Nephron (organoid): ENCODE results near the gene GRAMD1B.

Experiments
- H3K27ac Mint-ChIP-seq, 3 experiments: 2 replicates each; pipeline ENCODE4 v1.8.0; 2020; ENCODE audit warnings: mixed read lengths in 3 of 3, mild to moderate bottlenecking in 2 of 3, moderate library complexity in 1 of 3
- H3K27me3 Mint-ChIP-seq: 2 replicates; pipeline ENCODE4 v1.8.0; 2021; ENCODE audit warnings: low read depth, mild to moderate bottlenecking, moderate library complexity, mixed read lengths
- H3K36me3 Mint-ChIP-seq: 2 replicates; pipeline ENCODE4 v1.8.0; 2020; ENCODE audit warnings: low read depth, mixed read lengths
- H3K4me1 Mint-ChIP-seq: 2 replicates; pipeline ENCODE4 v1.8.0; 2020; ENCODE audit warnings: mixed read lengths
- H3K4me3 Mint-ChIP-seq, 3 experiments: 2 replicates each; pipeline ENCODE4 v1.8.0; 2020; ENCODE audit warnings: mild to moderate bottlenecking in 3 of 3, mixed read lengths in 3 of 3, moderate library complexity in 2 of 3
- H3K9me3 Mint-ChIP-seq: 2 replicates; pipeline ENCODE4 v1.8.0; 2020; ENCODE audit warnings: mixed read lengths
- TF ChIP-seq, protein P1 (sequence below), 3 experiments: fragments of 200-600 bp; sonication (generic); IDR thresholded peaks; one replicate each; pipeline ENCODE4 v1.5.0; 2021; ENCODE audit warnings: antibody characterized with exemption in 3 of 3; ENCODE audit not compliant: unreplicated experiment in 3 of 3

Gene GRAMD1B

DNA sequence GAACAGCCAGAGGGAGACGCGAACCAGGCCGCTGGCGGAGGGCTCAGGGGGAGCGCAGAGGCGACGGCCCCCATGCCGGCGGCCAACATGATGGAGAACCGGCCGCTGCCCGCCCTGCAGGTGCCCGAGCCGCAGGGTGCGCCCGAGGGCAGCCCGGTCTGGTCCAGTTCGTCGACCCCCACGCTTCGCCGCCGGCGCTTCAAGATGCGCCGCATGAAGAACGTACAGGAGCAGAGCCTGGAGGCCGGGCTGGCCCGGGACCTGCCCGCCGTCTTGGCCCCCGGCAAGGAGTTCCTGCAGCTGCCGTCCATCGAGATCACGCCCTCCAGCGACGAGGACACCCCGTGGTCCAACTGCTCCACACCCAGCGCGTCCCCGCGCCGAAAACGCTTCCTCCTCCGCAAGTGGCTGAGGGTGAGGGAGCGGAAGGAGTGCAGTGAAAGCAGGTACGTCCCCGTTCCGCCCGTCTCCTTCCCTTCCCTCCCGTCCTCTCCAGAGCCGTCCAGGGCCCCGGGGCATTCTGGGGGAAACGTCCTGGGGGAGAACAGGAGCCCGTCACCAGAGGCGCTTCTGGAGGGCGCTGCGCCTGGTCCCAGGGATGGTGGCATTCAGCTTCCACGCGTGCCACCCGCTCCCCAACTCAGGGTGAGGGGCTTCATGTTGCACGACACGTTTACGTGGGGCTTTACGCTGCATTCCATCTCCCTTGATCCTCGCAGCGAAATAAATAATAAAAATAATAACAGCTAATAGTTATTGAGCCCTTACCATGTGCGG lies 840 bp downstream of the GRAMD1B start:
- Mint-ChIP-seq H3K27ac (peak overlapping the region; percentile 27 to 72 (median 36)), H3K27me3 (peaks cover 12% of the 10 kb centered on the region), H3K4me1 (peaks cover 63% of the 10 kb centered on the region), H3K36me3 (no peaks in the 10 kb centered on the region), H3K4me3 (peak overlapping the region; percentile 92 to 98 (median 92)), H3K9me3 (no peaks in the 10 kb centered on the region)
- TF ChIP-seq, protein P1, sequence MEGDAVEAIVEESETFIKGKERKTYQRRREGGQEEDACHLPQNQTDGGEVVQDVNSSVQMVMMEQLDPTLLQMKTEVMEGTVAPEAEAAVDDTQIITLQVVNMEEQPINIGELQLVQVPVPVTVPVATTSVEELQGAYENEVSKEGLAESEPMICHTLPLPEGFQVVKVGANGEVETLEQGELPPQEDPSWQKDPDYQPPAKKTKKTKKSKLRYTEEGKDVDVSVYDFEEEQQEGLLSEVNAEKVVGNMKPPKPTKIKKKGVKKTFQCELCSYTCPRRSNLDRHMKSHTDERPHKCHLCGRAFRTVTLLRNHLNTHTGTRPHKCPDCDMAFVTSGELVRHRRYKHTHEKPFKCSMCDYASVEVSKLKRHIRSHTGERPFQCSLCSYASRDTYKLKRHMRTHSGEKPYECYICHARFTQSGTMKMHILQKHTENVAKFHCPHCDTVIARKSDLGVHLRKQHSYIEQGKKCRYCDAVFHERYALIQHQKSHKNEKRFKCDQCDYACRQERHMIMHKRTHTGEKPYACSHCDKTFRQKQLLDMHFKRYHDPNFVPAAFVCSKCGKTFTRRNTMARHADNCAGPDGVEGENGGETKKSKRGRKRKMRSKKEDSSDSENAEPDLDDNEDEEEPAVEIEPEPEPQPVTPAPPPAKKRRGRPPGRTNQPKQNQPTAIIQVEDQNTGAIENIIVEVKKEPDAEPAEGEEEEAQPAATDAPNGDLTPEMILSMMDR (IDR thresholded peaks at IDR 0.05; ENCODE audit: unreplicated experiment in 3 of 3): no peak

DNA sequence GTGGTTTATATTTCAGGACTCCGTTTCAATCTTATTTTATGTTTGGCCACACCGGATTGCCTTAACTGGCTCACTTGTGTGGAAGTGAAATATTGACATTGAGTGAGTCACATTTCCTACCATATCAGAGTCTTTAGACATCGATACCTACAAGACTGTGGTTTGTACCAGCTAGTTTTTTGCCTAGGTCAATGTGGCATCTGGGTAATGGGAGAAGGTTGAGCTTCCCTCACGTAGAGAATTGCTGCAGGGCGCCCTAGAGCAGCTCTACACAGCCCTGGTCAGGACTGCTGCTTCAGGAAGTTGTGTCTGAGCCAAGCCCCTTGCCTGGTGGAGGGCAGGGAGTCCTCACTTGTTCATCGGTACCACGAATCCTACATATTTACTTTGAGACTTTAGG lies 1.6 kb downstream of the GRAMD1B start:
- H3K4me1 Mint-ChIP-seq: peaks cover 56% of the 10 kb centered on the region
- H3K4me3 Mint-ChIP-seq: peak overlapping the region; percentile 89 to 98 (median 90)
- H3K27ac Mint-ChIP-seq: peak overlapping the region; percentile 27 to 72 (median 36)
- peaks cover 6% of the 10 kb centered on the region for H3K36me3 Mint-ChIP-seq
- TF ChIP-seq, protein P1 (IDR thresholded peaks at IDR 0.05; ENCODE audit: unreplicated experiment in 3 of 3): no peak
- H3K9me3 Mint-ChIP-seq: no peaks in the 10 kb centered on the region
- H3K27me3 Mint-ChIP-seq: peaks cover 9% of the 10 kb centered on the region

DNA sequence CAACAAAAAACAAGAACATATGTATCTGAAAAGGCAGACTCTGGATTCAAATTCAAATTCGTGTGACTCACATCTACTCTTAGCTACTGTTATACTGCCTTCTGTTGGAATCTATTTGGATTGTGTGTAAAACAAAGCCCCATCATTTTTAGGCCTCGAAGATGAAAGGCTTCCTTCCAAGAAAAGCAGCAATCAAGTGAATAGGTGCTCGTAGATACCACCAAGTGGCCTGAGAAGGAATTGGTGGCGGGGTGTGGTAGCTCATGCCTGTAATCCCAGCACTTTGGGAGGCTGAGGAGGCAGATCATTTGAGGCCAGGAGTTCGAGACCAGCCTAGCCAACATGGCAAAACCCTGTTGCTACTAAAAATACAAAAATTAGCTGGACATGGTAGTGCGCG lies 4.2 kb downstream of the GRAMD1B start:
- no peak overlapping the region for H3K27ac Mint-ChIP-seq
- H3K9me3 Mint-ChIP-seq: no peaks in the 10 kb centered on the region
- H3K4me1 Mint-ChIP-seq: peaks cover 46% of the 10 kb centered on the region
- TF ChIP-seq, protein P1 (IDR thresholded peaks at IDR 0.05; ENCODE audit: unreplicated experiment in 3 of 3): peak; percentile 16 to 19 (median 18)
- H3K36me3 Mint-ChIP-seq: peaks cover 12% of the 10 kb centered on the region
- H3K27me3 Mint-ChIP-seq: peaks cover 3% of the 10 kb centered on the region
- H3K4me3 Mint-ChIP-seq: no peak overlapping the region

DNA sequence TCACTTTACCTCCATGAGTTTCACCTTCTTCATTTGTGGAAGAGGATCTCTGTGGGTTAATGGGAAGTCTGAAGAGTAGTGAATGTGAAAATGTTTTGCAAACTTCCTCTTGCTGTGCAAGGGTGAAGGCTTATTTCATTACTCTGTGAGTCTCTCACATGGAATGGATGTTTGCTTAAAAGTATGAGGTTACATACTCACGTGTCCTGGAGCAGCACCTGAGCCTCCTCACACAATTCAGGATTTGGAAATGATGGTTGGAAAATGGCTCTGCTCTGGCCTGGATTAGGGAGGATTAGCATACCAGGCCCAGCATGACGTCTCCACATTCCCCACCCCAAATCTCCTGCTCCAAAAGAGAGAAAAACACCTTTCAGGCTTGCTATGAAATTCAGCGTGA lies 4.8 kb downstream of the GRAMD1B start:
- Mint-ChIP-seq H3K27ac (peak overlapping the region in 2 of 3 experiments; percentile 13 to 14), H3K36me3 (peaks cover 12% of the 10 kb centered on the region), H3K9me3 (no peaks in the 10 kb centered on the region), H3K4me1 (peaks cover 39% of the 10 kb centered on the region), H3K27me3 (peaks cover 3% of the 10 kb centered on the region), H3K4me3 (no peak overlapping the region)
- TF ChIP-seq, protein P1 (IDR thresholded peaks at IDR 0.05; ENCODE audit: unreplicated experiment in 3 of 3): no peak

DNA sequence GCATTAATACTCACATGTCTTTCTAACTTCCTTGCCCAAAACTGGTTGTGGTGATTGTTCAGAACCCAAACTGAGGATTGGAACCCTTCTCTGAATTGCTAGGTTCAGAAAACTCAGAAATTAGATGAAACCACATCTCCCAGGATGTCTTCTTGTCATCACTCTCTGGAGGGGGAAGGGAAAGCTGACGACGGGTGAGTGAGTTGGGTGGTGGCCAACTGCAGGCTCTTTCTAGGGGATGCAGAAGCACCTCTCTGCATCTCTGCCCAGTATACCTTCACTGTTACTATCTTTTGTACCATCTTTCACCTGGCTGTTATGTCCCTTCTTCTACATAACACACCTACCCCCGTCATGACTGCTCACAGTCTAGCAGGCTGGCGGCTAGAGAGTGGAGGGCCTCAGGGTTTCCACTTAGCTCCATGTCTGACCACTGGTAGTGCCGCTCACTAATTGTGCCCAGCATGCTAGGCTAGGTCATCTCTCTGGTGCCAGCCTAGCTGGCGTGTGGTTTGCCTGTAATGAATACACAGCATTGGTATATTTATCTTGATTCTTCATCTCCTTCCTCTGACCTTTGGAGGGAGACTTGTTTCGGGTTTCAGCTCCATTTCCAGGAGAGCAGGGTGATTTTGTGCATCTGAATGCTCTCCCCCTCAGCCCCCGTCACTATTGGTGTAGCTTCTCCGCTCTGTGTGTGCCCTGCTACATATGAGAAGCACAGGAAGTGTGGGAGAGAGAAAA lies 7.3 kb downstream of the GRAMD1B start:
- TF ChIP-seq, protein P1 (IDR thresholded peaks at IDR 0.05; ENCODE audit: unreplicated experiment in 3 of 3): no peak
- Mint-ChIP-seq H3K27me3 (no peaks in the 10 kb centered on the region), H3K4me1 (peaks cover 25% of the 10 kb centered on the region), H3K9me3 (no peaks in the 10 kb centered on the region), H3K4me3 (no peak overlapping the region), H3K36me3 (peaks cover 15% of the 10 kb centered on the region), H3K27ac (peak overlapping the region in 2 of 3 experiments; percentile 3 to 66)
